ENCODE results near the gene TTC31. TPM values are rescaled to one million over a fixed set of nuclear protein-coding genes. Genes with fewer than 3 reads are reported as not detected.
A peak's percentile ranks its signal among the peaks of the same experiment; 100 is the strongest.
"Not testable (repeated sequence)": the region's sequence is repeated elsewhere in the genome, so short reads cannot be mapped to it uniquely, and the experiment has no call there.

TTC31 gene
- total RNA-seq, 2 experiments from 2014 or later: 38.3 to 40.0 TPM

GRCh38 chr2:74442483-74443297, 40.2 kb upstream of the TTC31 start:
- Mint-ChIP-seq H3K4me3 (peak overlapping the region; percentile 57), H3K4me1 (ENCODE audit: low read depth) (peaks cover 11% of the 10 kb centered on the region), H3K27me3 (ENCODE audit: low read depth) (peaks cover 44% of the 10 kb centered on the region)
- H3K9me3 Mint-ChIP-seq (ENCODE audit: insufficient read depth); ATAC-seq; DNase-seq; H3K36me3 Mint-ChIP-seq (ENCODE audit: low read depth); H3K27ac Mint-ChIP-seq: not testable (repeated sequence)
- ChIA-PET CTCF (interaction anchor here (0.9 to 1.2 kb wide), 2 partner anchors 9 to 43 kb away, joined by 3 read pairs; no protein-coding TSS in a partner anchor), POLR2A (interaction anchor here (1.0 kb wide), 1 partner anchor 11 kb away, joined by 3 read pairs; no protein-coding TSS in a partner anchor)

GRCh38 chr2:74444498-74445318, 38.2 kb upstream of the TTC31 start:
- Mint-ChIP-seq H3K36me3 (ENCODE audit: low read depth) (no peaks in the 10 kb centered on the region), H3K4me3 (no peak overlapping the region), H3K27ac (no peak overlapping the region), H3K27me3 (ENCODE audit: low read depth) (peaks cover 29% of the 10 kb centered on the region), H3K4me1 (ENCODE audit: low read depth) (peaks cover 11% of the 10 kb centered on the region), H3K9me3 (ENCODE audit: insufficient read depth) (no peaks in the 10 kb centered on the region)
- ATAC-seq (no peak), DNase-seq (no peak)
- ChIA-PET CTCF (interaction anchor here (0.6 to 1.4 kb wide), 4 partner anchors 10 to 53 kb away, joined by 3 read pairs; partner anchors contain the start of gene INO80B), POLR2A (interaction anchor here (1.0 kb wide), 1 partner anchor 15 kb away, joined by 3 read pairs; no protein-coding TSS in a partner anchor)

- no peak for DNase-seq
- no peak overlapping the region for H3K4me3 Mint-ChIP-seq
- no peak for ATAC-seq
- H3K9me3 Mint-ChIP-seq (ENCODE audit: insufficient read depth): no peaks in the 10 kb centered on the region
- ChIA-PET POLR2A (interaction anchor here (1.0 kb wide), 1 partner anchor 26 kb away, joined by 3 read pairs; the partner anchor contains the start of gene C2orf81), CTCF (interaction anchor here (0.6 kb wide), 1 partner anchor 619 kb away, joined by 3 read pairs; the partner anchor contains the start of gene STAMBP)
- H3K36me3 Mint-ChIP-seq (ENCODE audit: low read depth): no peaks in the 10 kb centered on the region
- peaks cover 17% of the 10 kb centered on the region for H3K27me3 Mint-ChIP-seq (ENCODE audit: low read depth)
- H3K4me1 Mint-ChIP-seq (ENCODE audit: low read depth): peaks cover 3% of the 10 kb centered on the region
- no peak overlapping the region for H3K27ac Mint-ChIP-seq
These were observed 35.5 kb upstream of the TTC31 start for GRCh38 chr2:74447230-74447999.

- H3K27me3 Mint-ChIP-seq (ENCODE audit: low read depth): peaks cover 16% of the 10 kb centered on the region
- ATAC-seq (no peak), DNase-seq (no peak)
- no peak overlapping the region for H3K4me3 Mint-ChIP-seq
- ChIA-PET POLR2A (interaction anchor here (0.8 kb wide), 1 partner anchor 10 kb away, joined by 3 read pairs; the partner anchor contains the start of gene WBP1), CTCF (interaction anchor here (1.2 kb wide), 1 partner anchor 96 kb away, joined by 3 read pairs; no protein-coding TSS in a partner anchor)
- no peak overlapping the region for H3K27ac Mint-ChIP-seq
- H3K4me1 Mint-ChIP-seq (ENCODE audit: low read depth): peaks cover 15% of the 10 kb centered on the region
- no peaks in the 10 kb centered on the region for H3K9me3 Mint-ChIP-seq (ENCODE audit: insufficient read depth)
- H3K36me3 Mint-ChIP-seq (ENCODE audit: low read depth): no peaks in the 10 kb centered on the region
These were observed 34.1 kb upstream of the TTC31 start for GRCh38 chr2:74448771-74449170.

GRCh38 chr2:74450570-74451190, 32.2 kb upstream of the TTC31 start:
- Mint-ChIP-seq H3K36me3 (ENCODE audit: low read depth) (peaks cover 7% of the 10 kb centered on the region), H3K4me1 (ENCODE audit: low read depth) (peaks cover 30% of the 10 kb centered on the region), H3K27ac (no peak overlapping the region), H3K9me3 (ENCODE audit: insufficient read depth) (no peaks in the 10 kb centered on the region), H3K27me3 (ENCODE audit: low read depth) (peaks cover 2% of the 10 kb centered on the region), H3K4me3 (no peak overlapping the region)
- ATAC-seq: no peak
- CTCF ChIA-PET: no interaction called here
- DNase-seq: no peak
- POLR2A ChIA-PET: interaction anchor here (1.2 kb wide), 1 partner anchor 8 kb away, joined by 3 read pairs; the partner anchor contains the start of gene WBP1

- POLR2A ChIA-PET: interaction anchor here (0.5 to 3.8 kb wide), 12 partner anchors 13 to 718 kb away, joined by 3 to 20 read pairs (median 4); partner anchors contain the start of genes AUP1, C2orf81, CCDC142 and HTRA2
- H3K36me3 Mint-ChIP-seq (ENCODE audit: low read depth): peaks cover 20% of the 10 kb centered on the region
- peak; percentile 97 for DNase-seq
- no peaks in the 10 kb centered on the region for H3K9me3 Mint-ChIP-seq (ENCODE audit: insufficient read depth)
- H3K4me1 Mint-ChIP-seq (ENCODE audit: low read depth): peaks cover 57% of the 10 kb centered on the region
- peak; percentile 43 for ATAC-seq
- H3K27ac Mint-ChIP-seq: peak within 1 kb of the TSS; percentile 86
- H3K27me3 Mint-ChIP-seq (ENCODE audit: low read depth): no peaks in the 10 kb centered on the region
- peak within 1 kb of the TSS; percentile 99 for H3K4me3 Mint-ChIP-seq
- CTCF ChIA-PET: interaction anchor here (0.8 to 3.9 kb wide), 10 partner anchors 10 to 718 kb away, joined by 3 to 25 read pairs (median 5); partner anchors contain the start of genes AUP1, C2orf81, CCDC142 and HTRA2
These were observed 28.0 kb upstream of the TTC31 start, which contains the start of gene INO80B for GRCh38 chr2:74454654-74455511. Gene INO80B, plus strand, starts transcription at chr2:74455087. Its CDS starts 30 bp downstream, at chr2:74455117.

- no peaks in the 10 kb centered on the region for H3K27me3 Mint-ChIP-seq (ENCODE audit: low read depth)
- ATAC-seq: no peak
- no peaks in the 10 kb centered on the region for H3K9me3 Mint-ChIP-seq (ENCODE audit: insufficient read depth)
- DNase-seq: no peak
- peak overlapping the region; percentile 98 for H3K27ac Mint-ChIP-seq
- ChIA-PET CTCF (interaction anchor here (0.7 to 3.9 kb wide), 13 partner anchors 16 to 1228 kb away, joined by 3 to 29 read pairs (median 4); partner anchors contain the start of genes AUP1, C2orf81, CCDC142 and HTRA2), POLR2A (interaction anchor here (0.8 to 3.1 kb wide), 8 partner anchors 9 to 279 kb away, joined by 3 to 33 read pairs (median 5); partner anchors contain the start of genes AUP1, CCDC142, HTRA2 and MOB1A)
- H3K4me1 Mint-ChIP-seq (ENCODE audit: low read depth): peaks cover 64% of the 10 kb centered on the region
- H3K4me3 Mint-ChIP-seq: peak overlapping the region; percentile 99
- peaks cover 29% of the 10 kb centered on the region for H3K36me3 Mint-ChIP-seq (ENCODE audit: low read depth)
These were observed 25.7 kb upstream of the TTC31 start for GRCh38 chr2:74457129-74457548.

GRCh38 chr2:74457549-74458131, 25.2 kb upstream of the TTC31 start:
- Mint-ChIP-seq H3K27ac (peak overlapping the region; percentile 98), H3K27me3 (ENCODE audit: low read depth) (no peaks in the 10 kb centered on the region), H3K4me1 (ENCODE audit: low read depth) (peaks cover 59% of the 10 kb centered on the region), H3K4me3 (peak overlapping the region; percentile 99), H3K9me3 (ENCODE audit: insufficient read depth) (no peaks in the 10 kb centered on the region), H3K36me3 (ENCODE audit: low read depth) (peaks cover 31% of the 10 kb centered on the region)
- ChIA-PET CTCF (interaction anchor here (1.0 to 3.9 kb wide), 12 partner anchors 15 to 279 kb away, joined by 3 to 29 read pairs (median 8); partner anchors contain the start of genes AUP1, C2orf81, CCDC142 and HTRA2), POLR2A (interaction anchor here (0.7 to 3.1 kb wide), 13 partner anchors 10 to 279 kb away, joined by 3 to 33 read pairs (median 5); partner anchors contain the start of genes AUP1, CCDC142, HTRA2 and MOB1A)
- DNase-seq: peak; percentile 89
- peak; percentile 48 for ATAC-seq

Data from activated CD8-positive, alpha-beta T cell treated with anti-CD3 and anti-CD28 coated beads, Interleukin-2, amount 10 ng/mL, durations not matched to agents 7 days and 5 days (primary cell).